Gastroesophageal sphincter (tissue), 3 donors: ENCODE results near the gene RERE.

Experiments
- POLR2A ChIP-seq, 2 donors: fragments of 450-650 bp; IDR thresholded peaks; one replicate each; pipeline ENCODE4 v1.6.1; 2017; ENCODE audit warnings: antibody characterized with exemption in 2 of 2, mild to moderate bottlenecking in 2 of 2, moderate library complexity in 1 of 2
- TF ChIP-seq, protein P1 (sequence below), 4 experiments: fragments of 200-600 bp in 2 of 4; fragments of 450-650 bp in 2 of 4; sonication (generic) in 1 of 4; IDR thresholded peaks; one replicate each; pipeline ENCODE4 v1.5.1; 2017 to 2019; ENCODE audit warnings: antibody characterized with exemption in 4 of 4, mild to moderate bottlenecking in 2 of 4, moderate library complexity in 2 of 4

- TF ChIP-seq, protein P1, sequence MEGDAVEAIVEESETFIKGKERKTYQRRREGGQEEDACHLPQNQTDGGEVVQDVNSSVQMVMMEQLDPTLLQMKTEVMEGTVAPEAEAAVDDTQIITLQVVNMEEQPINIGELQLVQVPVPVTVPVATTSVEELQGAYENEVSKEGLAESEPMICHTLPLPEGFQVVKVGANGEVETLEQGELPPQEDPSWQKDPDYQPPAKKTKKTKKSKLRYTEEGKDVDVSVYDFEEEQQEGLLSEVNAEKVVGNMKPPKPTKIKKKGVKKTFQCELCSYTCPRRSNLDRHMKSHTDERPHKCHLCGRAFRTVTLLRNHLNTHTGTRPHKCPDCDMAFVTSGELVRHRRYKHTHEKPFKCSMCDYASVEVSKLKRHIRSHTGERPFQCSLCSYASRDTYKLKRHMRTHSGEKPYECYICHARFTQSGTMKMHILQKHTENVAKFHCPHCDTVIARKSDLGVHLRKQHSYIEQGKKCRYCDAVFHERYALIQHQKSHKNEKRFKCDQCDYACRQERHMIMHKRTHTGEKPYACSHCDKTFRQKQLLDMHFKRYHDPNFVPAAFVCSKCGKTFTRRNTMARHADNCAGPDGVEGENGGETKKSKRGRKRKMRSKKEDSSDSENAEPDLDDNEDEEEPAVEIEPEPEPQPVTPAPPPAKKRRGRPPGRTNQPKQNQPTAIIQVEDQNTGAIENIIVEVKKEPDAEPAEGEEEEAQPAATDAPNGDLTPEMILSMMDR (IDR thresholded peaks at IDR 0.05): no peak
- no peak for TF ChIP-seq POLR2A (IDR thresholded peaks at IDR 0.05)
Measured at GRCh38 chr1:8397511-8397910, 419.9 kb downstream of the RERE start.
